ENCODE results near the gene VIP. TPM values are rescaled to one million over a fixed set of nuclear protein-coding genes. Genes with fewer than 3 reads are reported as not detected.

VIP gene
- total and polyA plus RNA-seq, 4 donors: 0.38 to 1.5 (median 0.78) TPM; not detected in 1

DNA sequence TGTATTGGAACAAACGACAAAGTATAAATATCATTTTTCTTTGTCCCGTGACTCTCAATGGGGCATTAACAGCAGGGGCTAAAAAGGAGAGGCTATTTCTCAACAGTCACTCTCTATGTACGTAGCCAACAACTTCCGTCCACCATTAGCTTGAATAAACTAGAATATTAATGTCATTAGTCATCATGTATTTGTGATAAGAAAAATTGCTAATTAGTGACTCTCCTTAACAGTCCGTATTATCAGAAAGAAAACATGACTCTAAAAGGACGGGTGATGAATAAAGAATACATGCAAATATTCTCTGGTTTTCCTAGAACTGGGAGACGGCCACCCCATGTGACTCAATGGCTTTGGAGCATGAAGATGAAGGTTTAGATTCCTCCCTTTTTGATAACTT lies 18.6 kb downstream of the VIP start:
- ATAC-seq (ENCODE audit: low FRiP score) (no peak), DNase-seq (no peak)
- WGBS, 2 donors: 71 to 72% methylated on average over 7 of the region's 7 CpGs
- Histone ChIP-seq H3K9me3 (ENCODE audit: control insufficient read depth, low read length) (no peaks in the 10 kb centered on the region), H3K4me3 (ENCODE audit: low read length in 2 of 2) (no peak overlapping the region), H3K27me3 (ENCODE audit: control insufficient read depth in 1 of 2, insufficient read depth in 2 of 2, low read length in 1 of 2) (no peaks in the 10 kb centered on the region), H3K4me1 (ENCODE audit: control insufficient read depth in 1 of 2, insufficient read depth in 2 of 2, low read length in 2 of 2) (no peaks in the 10 kb centered on the region), H3K36me3 (ENCODE audit: control insufficient read depth in 1 of 2, insufficient read depth in 2 of 2, low read length in 1 of 2) (no peaks in the 10 kb centered on the region), H3K27ac (ENCODE audit: low read depth in 1 of 2, low read length in 2 of 2) (no peak overlapping the region)
- intact Hi-C loops (cut with DNase I): no loop called here

DNA sequence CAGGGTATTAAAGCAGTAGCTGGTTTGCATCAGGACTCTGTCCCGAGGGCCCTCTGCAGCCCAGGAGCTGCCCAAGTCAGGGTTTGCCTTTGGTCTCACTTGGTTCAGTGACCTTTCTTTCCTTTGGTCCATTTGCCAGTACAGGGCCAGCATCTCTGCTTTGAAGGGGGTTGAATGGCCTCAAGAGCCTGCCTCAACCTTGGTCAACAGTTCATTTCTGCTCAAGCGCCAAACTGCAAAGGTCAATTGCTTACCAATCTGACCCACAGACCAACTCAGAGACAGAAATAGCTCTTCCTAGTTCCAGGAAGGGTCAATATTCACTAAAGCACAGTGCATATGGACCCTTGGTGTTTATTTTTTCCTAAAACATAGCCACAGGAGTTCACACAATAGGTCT lies 19.4 kb downstream of the VIP start:
- H3K27me3 ChIP-seq (ENCODE audit: control insufficient read depth in 1 of 2, insufficient read depth in 2 of 2, low read length in 1 of 2): no peaks in the 10 kb centered on the region
- no peaks in the 10 kb centered on the region for H3K4me1 ChIP-seq (ENCODE audit: control insufficient read depth in 1 of 2, insufficient read depth in 2 of 2, low read length in 2 of 2)
- WGBS, 2 donors: 71% methylated on average over 2 of the region's 2 CpGs
- intact Hi-C loops (cut with DNase I): no loop called here
- H3K9me3 ChIP-seq (ENCODE audit: control insufficient read depth, low read length): no peaks in the 10 kb centered on the region
- no peak for ATAC-seq (ENCODE audit: low FRiP score)
- no peak for DNase-seq
- no peak overlapping the region for H3K4me3 ChIP-seq (ENCODE audit: low read length in 2 of 2)
- H3K36me3 ChIP-seq (ENCODE audit: control insufficient read depth in 1 of 2, insufficient read depth in 2 of 2, low read length in 1 of 2): no peaks in the 10 kb centered on the region
- no peak overlapping the region for H3K27ac ChIP-seq (ENCODE audit: low read depth in 1 of 2, low read length in 2 of 2)

DNA sequence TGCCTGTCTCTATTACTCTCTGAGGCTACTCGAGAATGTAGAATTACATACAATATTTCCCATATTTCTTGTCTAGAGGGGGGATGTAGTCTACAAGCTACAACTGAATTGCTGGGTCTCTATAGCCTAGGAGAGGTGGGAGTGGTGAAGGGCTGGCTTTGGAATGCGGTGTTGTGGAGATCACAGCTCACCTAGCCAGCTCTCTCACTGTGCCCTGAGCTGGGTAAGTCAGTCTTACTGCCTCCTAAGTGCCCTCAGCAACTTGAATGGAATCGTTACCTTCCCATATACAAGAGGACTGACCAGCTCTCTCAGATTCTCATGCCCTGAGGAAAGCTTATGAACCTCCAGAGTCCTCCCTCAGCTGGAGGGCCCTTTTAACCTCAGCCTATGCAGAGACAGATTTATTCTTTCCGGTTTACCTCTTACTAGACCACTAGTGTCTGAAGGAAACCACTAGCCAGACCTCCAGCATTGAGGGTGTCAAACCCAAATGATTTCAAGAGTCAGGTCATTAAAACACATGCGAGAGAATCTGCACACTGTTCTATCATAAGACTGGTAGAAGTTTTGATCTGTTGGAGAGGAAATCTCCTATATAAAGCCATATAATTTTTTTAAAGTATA lies 20.6 kb downstream of the VIP start:
- ATAC-seq (ENCODE audit: low FRiP score): no peak
- WGBS, 2 donors: 66 to 69% methylated on average over 5 of the region's 5 CpGs
- Histone ChIP-seq H3K27ac (ENCODE audit: low read depth in 1 of 2, low read length in 2 of 2) (no peak overlapping the region), H3K9me3 (ENCODE audit: control insufficient read depth, low read length) (no peaks in the 10 kb centered on the region), H3K36me3 (ENCODE audit: control insufficient read depth in 1 of 2, insufficient read depth in 2 of 2, low read length in 1 of 2) (no peaks in the 10 kb centered on the region), H3K27me3 (ENCODE audit: control insufficient read depth in 1 of 2, insufficient read depth in 2 of 2, low read length in 1 of 2) (no peaks in the 10 kb centered on the region), H3K4me1 (ENCODE audit: control insufficient read depth in 1 of 2, insufficient read depth in 2 of 2, low read length in 2 of 2) (no peaks in the 10 kb centered on the region), H3K4me3 (ENCODE audit: low read length in 2 of 2) (no peak overlapping the region)
- intact Hi-C loops (cut with DNase I): no loop called here
- DNase-seq: no peak

DNA sequence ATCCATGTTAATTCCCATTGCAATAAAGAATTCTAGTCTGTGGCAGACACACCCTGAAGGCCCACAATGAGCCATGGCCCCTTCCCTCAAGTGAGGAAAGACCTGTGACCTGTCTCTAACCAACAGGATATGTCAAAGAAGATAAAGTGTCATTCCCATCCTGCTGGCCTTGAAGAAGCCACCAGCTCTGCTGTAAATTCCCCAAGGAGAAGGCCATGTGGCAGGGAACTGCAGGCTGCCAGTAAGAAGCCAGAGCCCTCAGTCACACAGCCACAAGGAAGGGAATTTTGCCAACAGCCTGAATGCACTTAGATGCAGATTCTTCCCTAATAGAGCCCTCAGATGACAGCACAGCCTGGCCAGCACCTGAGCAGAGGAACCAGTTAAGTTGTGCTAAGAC lies 24.8 kb downstream of the VIP start:
- H3K4me1 ChIP-seq (ENCODE audit: control insufficient read depth in 1 of 2, insufficient read depth in 2 of 2, low read length in 2 of 2): no peaks in the 10 kb centered on the region
- H3K9me3 ChIP-seq (ENCODE audit: control insufficient read depth, low read length): no peaks in the 10 kb centered on the region
- no peak for DNase-seq
- no peak overlapping the region for H3K27ac ChIP-seq (ENCODE audit: low read depth in 1 of 2, low read length in 2 of 2)
- ATAC-seq (ENCODE audit: low FRiP score): no peak
- H3K27me3 ChIP-seq (ENCODE audit: control insufficient read depth in 1 of 2, insufficient read depth in 2 of 2, low read length in 1 of 2): no peaks in the 10 kb centered on the region
- intact Hi-C loops (cut with DNase I): no loop called here
- H3K36me3 ChIP-seq (ENCODE audit: control insufficient read depth in 1 of 2, insufficient read depth in 2 of 2, low read length in 1 of 2): no peaks in the 10 kb centered on the region
- no peak overlapping the region for H3K4me3 ChIP-seq (ENCODE audit: low read length in 2 of 2)

DNA sequence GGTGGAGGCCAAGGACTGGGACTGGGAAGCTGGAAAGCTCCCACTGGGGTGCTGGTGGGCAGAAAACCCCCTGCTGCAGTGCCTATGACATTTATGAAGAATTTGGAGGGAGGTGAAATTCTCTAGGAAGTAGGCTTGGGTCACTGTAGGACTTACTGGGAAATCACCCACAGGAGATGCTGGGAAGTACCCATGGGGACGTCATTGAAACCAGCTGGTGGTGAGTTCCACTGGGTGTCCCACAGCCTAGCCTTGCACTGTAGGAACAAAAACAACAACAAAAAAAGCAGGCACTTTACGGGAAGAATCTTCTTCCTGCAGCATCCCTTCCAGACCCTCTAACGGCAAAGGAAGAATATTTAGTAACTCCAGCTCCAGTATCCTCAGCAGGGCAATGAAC lies 26.2 kb downstream of the VIP start:
- DNase-seq (no peak), ATAC-seq (ENCODE audit: low FRiP score) (no peak)
- Histone ChIP-seq H3K4me3 (ENCODE audit: low read length in 2 of 2) (no peak overlapping the region), H3K4me1 (ENCODE audit: control insufficient read depth in 1 of 2, insufficient read depth in 2 of 2, low read length in 2 of 2) (no peaks in the 10 kb centered on the region), H3K9me3 (ENCODE audit: control insufficient read depth, low read length) (no peaks in the 10 kb centered on the region), H3K36me3 (ENCODE audit: control insufficient read depth in 1 of 2, insufficient read depth in 2 of 2, low read length in 1 of 2) (no peaks in the 10 kb centered on the region), H3K27me3 (ENCODE audit: control insufficient read depth in 1 of 2, insufficient read depth in 2 of 2, low read length in 1 of 2) (no peaks in the 10 kb centered on the region), H3K27ac (ENCODE audit: low read depth in 1 of 2, low read length in 2 of 2) (no peak overlapping the region)
- 73 to 79% methylated on average over 3 of the region's 3 CpGs for WGBS, 2 donors
- intact Hi-C loops (cut with DNase I): no loop called here

DNA sequence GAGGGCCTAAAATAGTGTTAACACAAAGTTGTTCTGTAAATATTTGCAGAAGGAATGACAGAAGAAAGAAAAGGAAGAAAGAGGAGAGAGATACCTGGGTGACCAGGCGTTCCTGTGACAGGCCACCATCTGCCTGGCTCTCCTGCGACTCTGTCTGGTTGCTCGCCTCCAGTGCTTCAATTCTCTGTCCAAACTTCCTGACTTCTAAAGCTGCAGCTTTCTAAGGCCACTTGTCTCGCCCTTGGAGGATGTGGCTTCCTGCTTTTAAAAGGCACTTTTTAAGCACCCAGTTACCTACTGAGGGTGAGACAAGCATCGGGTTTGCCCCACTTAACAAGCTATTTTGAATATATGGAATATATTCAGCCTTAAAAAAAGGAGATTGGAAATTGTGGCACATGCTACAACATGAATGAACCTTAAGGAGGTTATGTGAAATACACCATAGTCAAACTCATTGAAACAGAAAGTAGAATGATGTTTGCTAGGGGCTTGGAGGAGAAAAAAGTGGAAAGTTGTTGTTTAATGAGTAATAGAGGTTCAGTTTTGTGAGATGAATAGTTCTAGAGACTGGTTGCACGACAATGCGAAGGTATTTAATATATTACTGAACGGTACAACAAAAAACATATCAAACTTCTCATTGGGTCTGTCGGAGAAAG lies 32.8 kb downstream of the VIP start:
- WGBS, 2 donors: 66 to 68% methylated on average over 9 of the region's 9 CpGs
- no peaks in the 10 kb centered on the region for H3K4me1 ChIP-seq (ENCODE audit: control insufficient read depth in 1 of 2, insufficient read depth in 2 of 2, low read length in 2 of 2)
- H3K27me3 ChIP-seq (ENCODE audit: control insufficient read depth in 1 of 2, insufficient read depth in 2 of 2, low read length in 1 of 2): no peaks in the 10 kb centered on the region
- H3K27ac ChIP-seq (ENCODE audit: low read depth in 1 of 2, low read length in 2 of 2): no peak overlapping the region
- H3K4me3 ChIP-seq (ENCODE audit: low read length in 2 of 2): no peak overlapping the region
- ATAC-seq (ENCODE audit: low FRiP score): no peak
- no peaks in the 10 kb centered on the region for H3K9me3 ChIP-seq (ENCODE audit: control insufficient read depth, low read length)
- DNase-seq: no peak
- H3K36me3 ChIP-seq (ENCODE audit: control insufficient read depth in 1 of 2, insufficient read depth in 2 of 2, low read length in 1 of 2): no peaks in the 10 kb centered on the region
- intact Hi-C loops (cut with DNase I): no loop called here

DNA sequence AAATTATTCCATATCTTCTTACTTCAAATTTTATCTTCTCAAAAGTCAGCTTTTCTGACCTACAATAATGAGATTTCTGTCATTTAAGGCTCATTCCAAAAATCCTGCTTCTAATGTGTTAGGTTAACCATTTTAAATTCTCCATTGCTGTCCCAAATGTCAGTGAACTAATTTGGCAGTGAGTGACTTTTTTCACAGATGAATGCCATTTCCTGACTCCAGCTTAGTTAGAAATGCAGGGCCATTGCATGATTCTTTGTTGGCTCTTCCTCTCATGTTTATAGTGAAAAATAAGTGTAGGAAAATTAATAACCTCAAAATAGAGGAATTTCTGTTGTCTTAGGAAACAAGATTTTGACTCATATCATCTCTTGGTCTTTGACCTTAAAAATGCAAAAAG lies 44.1 kb downstream of the VIP start:
- H3K9me3 ChIP-seq (ENCODE audit: control insufficient read depth, low read length): no peaks in the 10 kb centered on the region
- no peaks in the 10 kb centered on the region for H3K27me3 ChIP-seq (ENCODE audit: control insufficient read depth in 1 of 2, insufficient read depth in 2 of 2, low read length in 1 of 2)
- intact Hi-C loops (cut with DNase I): no loop called here
- H3K4me3 ChIP-seq (ENCODE audit: low read length in 2 of 2): no peak overlapping the region
- no peak for DNase-seq
- H3K36me3 ChIP-seq (ENCODE audit: control insufficient read depth in 1 of 2, insufficient read depth in 2 of 2, low read length in 1 of 2): no peaks in the 10 kb centered on the region
- no peaks in the 10 kb centered on the region for H3K4me1 ChIP-seq (ENCODE audit: control insufficient read depth in 1 of 2, insufficient read depth in 2 of 2, low read length in 2 of 2)
- no peak overlapping the region for H3K27ac ChIP-seq (ENCODE audit: low read depth in 1 of 2, low read length in 2 of 2)
- no peak for ATAC-seq (ENCODE audit: low FRiP score)

DNA sequence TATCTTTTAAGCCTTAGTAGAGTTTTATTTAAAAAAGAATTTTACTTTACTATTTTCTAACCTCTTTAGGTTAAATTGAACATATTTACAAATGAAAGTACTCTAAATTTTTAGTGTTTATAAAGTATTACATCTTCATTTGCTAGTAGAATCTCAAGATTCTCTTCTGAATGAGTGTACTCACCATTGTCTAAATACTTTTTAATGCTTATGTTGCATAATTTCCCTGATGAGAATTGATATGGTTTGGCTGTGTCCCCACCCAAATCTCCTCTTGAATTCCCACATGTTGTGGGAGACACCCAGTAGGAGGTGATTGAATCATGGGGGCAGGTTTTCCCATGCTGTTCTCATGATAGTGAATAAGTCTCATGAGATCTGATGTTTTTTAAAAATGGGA lies 53.6 kb downstream of the VIP start:
- DNase-seq (no peak), ATAC-seq (ENCODE audit: low FRiP score) (no peak)
- no peaks in the 10 kb centered on the region for H3K27me3 ChIP-seq (ENCODE audit: control insufficient read depth in 1 of 2, insufficient read depth in 2 of 2, low read length in 1 of 2)
- H3K9me3 ChIP-seq (ENCODE audit: control insufficient read depth, low read length): no peaks in the 10 kb centered on the region
- no peaks in the 10 kb centered on the region for H3K4me1 ChIP-seq (ENCODE audit: control insufficient read depth in 1 of 2, insufficient read depth in 2 of 2, low read length in 2 of 2)
- H3K4me3 ChIP-seq (ENCODE audit: low read length in 2 of 2): no peak overlapping the region
- H3K36me3 ChIP-seq (ENCODE audit: control insufficient read depth in 1 of 2, insufficient read depth in 2 of 2, low read length in 1 of 2): no peaks in the 10 kb centered on the region
- intact Hi-C loops (cut with DNase I): no loop called here
- no peak overlapping the region for H3K27ac ChIP-seq (ENCODE audit: low read depth in 1 of 2, low read length in 2 of 2)
